ENCODE measurements around the gene ZNF780B.
"Not testable (repeated sequence)": the region's sequence is repeated elsewhere in the genome, so short reads cannot be mapped to it uniquely, and the experiment has no call there.

Gene ZNF780B

DNA sequence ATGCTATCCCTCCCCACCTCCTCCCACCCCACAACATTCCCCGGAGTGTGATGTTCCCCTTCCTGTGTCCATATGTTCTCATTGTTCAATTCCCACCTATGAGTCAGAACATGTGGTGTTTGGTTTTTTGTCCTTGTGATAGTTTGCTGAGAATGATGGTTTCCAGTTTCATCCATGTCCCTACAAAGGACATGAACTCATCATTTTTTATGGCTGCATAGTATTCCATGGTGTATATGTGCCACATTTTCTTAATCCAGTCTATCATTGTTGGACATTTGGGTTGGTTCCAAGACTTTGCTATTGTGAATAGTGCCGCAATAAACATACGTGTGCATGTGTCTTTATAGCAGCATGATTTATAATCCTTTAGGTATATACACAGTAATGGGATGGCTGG lies 18.0 kb downstream of the ZNF780B start:
- DNase-seq = not testable (repeated sequence)

DNA sequence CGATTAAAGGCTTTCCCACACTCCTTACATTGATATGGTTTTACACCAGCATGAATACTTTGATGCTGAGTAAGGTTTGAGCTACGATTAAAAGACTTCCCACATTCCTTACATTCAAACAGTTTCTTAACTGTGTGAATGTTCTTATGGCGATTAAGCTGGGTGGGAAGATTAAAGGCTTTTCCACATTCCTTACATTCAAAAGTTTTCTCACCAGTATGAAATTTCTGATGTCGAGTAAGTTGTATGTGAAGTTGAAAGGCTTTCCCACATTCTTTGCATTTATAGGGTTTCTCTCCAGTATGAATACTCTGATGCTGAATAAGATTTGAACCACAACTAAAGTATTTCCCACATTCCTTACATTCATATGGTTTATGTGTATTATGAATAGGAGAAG lies 20.0 kb downstream of the ZNF780B start:
- no peak for DNase-seq

DNA sequence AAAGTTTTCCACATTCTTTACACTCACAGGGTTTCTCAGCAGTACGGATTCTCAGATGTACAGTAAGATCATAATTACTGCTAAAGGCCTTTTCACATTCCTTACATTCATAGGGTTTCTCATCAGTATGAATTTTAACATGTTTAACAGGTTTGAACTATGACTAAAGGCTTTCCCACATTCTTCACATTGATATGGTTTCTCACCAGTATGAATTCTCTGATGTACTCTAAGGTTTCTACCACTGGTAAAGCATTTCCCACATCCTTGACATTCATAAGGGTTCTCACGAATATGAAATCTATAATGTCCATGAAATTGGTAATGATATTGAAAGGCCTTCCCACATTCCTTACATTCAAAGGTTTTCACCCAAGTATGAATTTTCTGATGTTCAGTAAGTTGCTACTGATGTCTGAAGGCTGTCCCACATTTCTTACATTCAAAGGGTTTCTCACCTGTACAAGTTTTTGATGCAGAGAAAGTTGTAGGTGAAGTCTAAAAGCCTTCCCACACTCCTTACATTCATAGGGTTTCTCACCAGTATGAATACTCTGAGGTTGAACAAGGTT lies 22.0 kb downstream of the ZNF780B start:
- DNase-seq = no peak

DNA sequence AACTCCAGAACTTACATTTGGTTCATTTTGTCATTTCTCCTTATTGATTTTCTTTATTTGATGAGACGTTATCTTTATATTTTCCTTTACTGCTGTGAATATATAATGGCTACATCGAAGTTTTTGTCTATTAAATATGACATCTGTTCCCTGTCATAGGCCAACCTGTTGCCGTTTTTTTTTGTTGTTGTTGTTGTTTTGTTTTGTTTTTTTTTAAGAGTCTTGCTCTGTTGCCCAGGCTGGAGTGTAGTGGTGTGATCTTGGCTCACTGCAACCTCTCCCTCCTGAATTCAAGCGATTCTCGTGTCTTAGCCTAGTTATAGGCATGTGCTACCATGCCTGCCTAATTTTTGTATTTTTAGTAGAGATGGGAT lies 29.4 kb downstream of the ZNF780B start:
- DNase-seq = no peak

DNA sequence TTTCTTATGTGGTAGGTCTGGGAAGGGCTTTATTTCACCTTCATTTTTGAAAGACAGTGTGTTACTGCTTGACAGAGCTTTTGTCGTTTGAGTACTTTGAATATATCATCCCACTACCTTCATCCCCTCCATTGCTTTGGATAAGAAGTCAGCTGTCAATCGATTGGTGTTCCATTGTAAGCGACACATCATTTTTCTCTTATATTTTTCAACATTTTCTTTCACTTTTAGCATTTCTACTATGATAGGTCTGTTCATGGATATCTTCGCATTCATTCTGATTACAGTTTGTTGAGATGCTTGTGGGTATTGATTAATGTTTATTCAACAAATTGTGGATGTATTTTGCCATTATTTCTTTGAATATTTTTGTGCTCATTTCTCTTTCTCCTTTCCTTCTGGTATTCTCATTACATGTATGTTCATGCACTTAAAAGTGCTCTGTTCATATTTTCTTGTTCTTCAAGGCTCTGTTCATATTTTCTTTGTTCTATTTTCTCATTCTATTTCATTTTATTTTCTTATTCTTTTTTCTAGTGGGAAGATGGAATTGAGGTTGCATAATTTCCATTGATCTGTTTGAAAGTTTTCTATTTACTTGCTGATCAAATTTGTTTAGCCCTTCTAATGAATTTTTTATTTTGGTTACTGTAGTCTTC lies 30.0 kb downstream of the ZNF780B start:
- DNase-seq = no peak

DNA sequence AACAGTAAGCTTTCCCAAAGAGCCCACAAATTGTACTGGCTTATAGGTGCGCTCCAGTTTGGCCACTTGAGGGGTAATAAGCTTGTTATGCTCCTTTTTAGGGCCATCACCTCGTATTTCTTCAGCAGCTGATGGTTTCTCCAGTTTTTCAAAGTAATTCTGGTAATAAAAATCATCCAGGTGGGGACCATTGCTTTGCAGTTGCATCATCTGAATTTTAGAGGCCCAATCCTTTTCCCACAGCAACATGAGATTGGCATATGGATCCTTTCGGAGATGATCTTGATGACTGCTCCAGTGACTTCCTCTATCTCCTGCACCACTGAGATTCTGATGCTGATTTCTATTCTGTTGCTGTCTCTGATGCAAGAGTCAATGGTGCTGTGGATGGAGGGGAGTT lies 32.1 kb downstream of the ZNF780B start:
- no peak for DNase-seq

DNA sequence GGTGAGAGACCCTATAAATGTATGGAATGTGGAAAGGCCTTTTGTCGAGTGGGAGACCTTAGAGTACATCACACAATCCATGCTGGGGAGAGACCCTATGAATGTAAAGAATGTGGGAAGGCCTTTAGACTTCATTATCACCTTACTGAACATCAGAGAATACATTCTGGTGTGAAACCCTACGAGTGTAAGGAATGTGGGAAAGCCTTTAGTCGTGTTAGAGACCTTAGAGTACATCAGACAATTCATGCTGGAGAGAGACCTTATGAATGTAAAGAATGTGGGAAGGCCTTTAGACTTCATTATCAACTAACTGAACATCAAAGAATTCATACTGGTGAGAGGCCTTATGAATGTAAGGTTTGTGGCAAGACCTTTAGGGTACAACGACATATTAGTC lies 42.0 kb downstream of the ZNF780B start:
- DNase-seq = no peak

DNA sequence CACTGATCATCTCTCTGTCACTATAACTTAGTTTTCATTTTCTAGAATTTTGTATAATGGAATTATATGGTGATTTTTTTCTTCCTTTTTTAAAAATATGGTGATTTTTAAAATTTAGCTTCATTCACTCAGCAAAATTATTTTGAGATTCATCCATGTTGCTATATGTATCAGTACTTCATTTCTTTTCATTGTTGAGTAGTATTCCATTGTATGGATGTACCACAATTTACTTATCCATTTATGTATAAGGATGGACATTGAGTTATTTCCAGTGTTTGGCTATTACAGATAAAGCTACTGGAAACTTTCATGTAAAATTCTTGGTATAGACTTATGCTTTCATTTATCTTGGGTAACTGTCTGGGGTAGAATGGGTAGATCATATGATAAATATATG lies 46.4 kb downstream of the ZNF780B start:
- DNase-seq = no peak

DNA sequence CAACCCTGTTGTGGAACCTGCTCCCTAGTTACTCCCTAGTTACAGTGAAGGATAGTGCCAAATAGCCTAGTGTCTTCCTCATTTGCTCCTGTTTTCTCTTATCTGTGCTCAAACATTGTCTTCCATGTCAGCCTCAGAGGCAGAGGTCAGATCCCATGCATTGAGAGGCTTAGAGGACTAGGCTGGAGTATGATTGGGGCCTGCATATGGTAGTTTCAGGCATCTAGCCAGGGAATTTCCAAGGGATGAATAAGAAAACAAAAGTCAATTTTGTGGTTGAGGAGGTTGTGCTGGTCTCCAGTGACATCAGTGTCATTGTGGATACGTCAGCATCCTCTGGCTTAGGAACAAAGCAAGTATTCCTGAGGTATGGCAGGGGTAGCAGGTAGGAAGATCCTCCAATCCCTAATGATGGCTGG lies 49.7 kb downstream of the ZNF780B start:
- no peak for DNase-seq

DNA sequence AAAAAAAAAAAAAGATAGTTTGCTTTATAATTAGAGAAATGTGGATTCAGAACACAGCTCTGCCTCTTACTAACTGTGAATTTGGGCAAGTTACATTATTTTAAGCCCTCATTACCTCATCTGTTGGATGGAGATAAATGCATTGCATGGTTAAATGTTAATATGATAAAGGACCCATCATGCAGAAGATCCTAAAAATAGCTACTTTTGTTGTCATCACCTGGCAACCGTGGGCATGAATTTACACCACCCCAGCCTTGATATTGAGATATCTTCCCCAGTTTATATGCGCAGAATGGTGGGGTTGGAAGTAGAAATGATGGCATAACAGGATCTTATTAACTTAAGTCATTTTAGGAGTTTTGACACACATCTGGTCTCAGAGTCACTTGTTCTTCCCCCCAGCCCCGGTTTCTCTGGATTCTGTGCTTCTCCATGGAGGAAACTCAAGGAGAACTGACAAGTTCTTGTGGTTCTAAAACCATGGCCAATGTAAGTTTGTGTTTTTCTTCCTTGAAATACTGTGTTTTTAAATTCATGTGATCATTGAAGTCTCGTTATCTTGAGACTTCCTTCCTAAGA lies 50.2 kb downstream of the ZNF780B start:
- no peak for DNase-seq

DNA sequence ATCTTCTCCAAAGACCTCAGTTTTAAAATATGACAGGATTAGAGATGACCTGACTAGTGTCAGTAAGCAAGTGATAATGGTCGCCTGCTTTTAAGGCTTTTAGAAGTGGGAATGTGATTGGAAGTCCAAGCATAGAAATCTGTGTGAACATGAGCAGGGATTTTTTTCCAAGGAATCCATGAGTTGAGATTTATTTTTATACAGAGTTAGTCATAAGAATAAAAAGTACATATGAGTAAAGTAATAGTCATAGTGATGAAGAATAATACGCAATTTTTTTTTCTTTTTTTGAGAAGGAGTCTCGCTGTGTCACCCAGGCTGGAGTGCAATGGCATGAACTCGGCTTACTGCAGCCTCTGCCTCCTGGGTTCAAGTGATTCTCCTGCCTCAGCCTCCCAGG lies 57.5 kb downstream of the ZNF780B start:
- DNase-seq = no peak

DNA sequence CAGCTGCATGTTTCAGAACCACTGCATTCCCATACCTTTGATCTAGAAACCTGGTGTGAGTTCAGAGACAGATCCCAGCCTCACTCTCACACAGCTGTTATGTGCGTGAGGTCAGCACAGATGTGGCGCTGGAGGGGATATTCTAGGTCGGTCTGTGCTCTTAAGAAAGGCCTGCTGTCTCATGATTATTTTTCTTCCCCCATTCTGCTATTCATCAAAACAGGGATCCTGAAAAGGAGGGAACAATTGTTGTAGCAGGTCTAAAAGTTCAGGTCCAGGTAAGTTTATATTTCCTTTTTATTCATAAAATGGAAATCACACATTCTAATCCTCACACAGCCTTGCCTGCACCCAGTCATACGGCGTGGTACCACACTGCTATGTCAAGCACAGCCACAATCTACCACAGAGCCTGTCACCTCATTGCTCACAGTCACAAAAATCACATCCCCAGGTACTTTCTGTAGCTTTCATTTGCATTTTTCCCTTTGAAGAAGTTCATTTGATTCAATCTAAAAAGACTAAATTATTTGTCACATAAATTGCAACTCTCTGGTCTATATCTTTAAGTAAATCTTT lies 58.3 kb downstream of the ZNF780B start:
- peak in 4 of 56 donors; percentile 3 to 29 (median 14) for DNase-seq

DNA sequence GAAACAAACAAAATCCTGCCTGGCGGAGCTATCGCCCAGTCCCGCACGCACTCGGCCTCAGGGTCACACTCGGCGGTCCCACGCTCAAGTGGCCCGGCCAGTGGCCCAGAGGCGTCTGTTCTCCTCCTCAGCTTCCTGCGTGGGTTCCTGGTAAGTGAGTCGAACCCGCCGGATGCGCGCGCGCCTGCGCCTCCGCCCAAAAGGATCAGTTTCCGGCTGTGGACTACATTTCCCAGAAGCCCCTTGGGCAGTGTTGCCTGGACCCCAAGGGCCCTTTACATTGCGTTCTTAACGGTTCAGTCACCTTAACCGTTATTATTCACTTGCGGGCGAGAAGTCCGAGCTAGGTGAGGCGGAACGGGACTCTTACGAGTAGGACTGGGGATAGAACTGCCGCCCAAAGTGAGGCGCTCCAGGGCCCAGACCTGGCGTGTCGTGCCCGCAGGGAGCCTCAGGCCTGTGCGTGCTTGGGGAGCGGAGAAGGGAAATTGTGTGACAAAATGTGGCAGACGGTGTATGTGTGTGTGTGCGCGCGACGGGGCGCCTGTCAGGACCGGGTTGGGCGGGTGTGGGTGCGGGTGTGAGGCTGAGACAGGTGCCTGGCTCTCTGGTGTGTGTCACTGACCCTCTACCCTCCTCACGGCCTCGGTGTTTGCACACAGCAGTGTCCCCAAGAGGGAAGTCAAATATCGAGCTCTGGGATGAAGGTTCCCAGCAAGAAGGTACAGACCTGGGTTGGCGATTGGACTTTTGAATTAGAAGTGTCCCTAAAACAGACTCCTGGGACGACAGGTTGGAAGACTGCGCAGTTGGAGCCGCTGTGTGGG lies 59.0 kb downstream of the ZNF780B start, which contains the start of gene ZNF546:
TSS of gene ZNF546 (plus strand) at position 250 of the 827 bp plus-strand sequence. CDS start 1,267 bp downstream, outside the sequence.
- peak; percentile 26 to 94 (median 86) for DNase-seq

DNA sequence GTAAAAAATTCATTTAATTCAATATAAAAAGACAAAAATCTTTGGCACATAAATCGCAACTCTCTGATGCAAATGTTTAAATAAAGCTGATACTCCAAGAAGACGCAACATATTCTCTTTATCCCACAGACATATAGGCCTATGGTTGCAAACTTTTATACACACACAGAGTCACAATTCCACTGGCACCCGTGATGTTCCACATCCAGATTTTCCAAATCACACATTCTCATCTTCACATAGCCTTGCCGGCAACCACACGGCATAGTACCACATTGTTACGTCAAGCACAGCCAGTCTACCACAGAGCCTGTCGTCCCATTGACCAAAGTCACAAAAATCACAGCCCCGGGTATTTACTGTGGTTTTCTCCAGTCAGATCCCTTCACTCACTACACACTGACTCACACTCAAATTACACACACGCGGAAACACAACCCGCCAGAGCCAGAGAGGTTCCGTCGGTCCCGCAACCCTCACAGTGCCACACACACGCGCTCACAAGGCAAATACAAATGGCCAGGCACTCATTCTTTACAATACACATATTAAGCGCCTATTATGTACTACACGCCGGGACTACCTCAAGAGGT lies 59.7 kb downstream of the ZNF780B start:
- peak in 26 of 56 donors; percentile 24 to 61 (median 42) for DNase-seq

DNA sequence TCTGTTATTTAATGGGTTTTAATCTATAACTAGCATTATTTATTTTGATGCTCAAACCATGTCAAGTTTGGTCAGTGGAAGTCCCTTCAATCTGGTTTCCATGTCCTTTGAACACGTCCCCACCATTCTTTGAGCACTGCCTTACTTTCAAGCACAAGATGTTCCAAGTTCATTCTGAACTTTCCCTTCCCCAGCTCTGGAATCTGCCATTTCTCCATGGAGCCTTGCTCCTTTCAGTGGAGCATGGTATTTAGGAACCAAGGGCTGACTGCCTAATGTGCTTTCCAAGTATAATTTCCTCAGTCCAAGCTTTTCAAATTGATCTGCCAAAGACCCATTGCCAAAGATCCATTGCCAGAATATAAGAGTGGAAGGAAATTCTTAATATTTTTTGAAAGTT lies 60.2 kb downstream of the ZNF780B start:
- peak in 1 of 56 donors; percentile 2 for DNase-seq

DNA sequence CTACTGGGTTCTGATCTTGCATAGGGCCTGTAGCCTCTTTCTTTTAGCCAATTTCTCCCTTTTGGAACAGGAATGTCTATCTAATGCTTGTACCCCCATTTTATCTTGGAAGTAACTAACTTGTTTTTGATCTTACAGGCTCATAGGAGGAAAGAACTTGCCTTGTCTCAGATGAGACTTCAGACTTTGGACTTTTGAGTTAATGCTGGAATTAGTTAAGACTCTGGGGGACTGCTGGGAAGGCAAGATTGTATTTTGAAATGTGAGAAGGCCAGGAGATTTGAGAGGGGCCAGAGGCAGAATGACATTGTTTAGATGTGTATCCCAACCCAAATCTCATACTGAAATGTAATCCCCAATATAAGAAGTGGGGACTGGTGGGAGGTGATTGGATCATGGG lies 61.7 kb downstream of the ZNF780B start:
- DNase-seq = no peak

DNA sequence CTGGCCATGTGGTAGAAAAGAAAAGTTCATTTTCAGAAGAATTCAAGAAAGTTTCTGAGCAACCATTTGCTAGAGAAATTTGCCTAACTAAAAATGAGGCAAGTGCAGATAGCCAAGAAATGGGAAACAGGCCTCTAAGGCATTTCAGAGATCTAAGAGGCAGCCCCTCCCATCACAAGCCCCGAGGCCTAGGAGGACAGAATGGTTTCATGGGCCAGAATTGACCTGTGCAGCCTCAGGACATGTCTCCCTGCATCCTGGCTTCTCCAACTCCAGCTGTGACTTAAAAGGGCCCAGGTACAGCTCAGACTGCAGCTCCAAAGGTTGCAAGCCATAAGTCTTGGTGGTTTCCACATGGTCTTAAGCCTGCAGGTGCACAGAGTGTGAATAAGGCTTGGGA lies 62.4 kb downstream of the ZNF780B start:
- no peak for DNase-seq

DNA sequence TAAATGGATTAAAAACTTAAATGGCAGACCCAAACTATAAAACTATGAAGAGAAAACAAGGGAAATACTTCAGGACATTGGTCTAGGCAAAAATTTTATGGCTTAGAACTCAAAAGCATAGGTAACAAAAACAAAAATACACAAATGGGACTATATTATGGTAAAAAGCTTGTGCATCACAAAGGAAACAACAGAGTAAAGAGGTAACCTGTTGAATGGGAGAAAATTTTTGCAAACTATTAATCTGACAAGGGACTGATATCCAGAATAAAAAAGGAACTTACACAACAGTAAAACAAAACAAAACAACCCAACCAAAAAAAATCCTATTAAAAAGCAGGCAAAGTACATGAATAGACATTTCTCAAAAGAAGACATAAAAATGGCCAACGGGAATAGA lies 68.4 kb downstream of the ZNF780B start:
- no peak for DNase-seq

DNA sequence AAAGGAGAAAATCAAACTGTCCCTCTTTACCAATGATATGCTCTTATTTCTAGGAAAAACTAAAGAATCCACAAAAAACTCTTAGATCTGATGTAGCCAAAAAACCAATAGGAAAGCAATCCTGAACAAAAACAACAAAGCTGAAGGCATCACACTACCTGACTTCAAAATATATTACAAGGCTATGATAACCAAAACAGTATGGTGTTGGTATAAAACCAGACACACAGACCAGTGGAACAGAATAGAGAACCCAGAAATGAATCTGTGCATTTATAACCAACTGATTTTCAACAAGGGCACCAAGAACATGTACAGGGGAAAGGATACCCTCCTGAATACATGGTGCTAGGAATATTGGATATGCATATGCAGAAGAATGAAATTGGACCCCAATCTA lies 68.9 kb downstream of the ZNF780B start:
- no peak for DNase-seq

DNA sequence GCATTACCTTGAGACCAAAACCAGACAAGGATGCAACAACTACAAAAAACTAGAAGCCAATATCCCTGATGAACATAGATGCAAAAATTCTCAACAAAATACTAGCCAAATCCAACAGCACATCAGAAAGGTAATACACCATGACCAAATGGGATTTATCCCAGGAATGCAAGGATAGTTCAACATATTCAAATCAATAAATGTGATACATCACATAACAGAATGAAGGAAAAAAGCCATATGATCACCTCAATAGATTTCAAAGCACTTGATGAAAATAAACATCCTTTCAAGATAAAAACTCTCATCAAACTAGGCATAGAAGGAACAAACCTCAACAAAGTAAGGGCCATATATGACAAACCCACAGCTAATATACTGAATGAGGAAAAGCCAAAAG lies 69.4 kb downstream of the ZNF780B start:
- DNase-seq = no peak

DNA sequence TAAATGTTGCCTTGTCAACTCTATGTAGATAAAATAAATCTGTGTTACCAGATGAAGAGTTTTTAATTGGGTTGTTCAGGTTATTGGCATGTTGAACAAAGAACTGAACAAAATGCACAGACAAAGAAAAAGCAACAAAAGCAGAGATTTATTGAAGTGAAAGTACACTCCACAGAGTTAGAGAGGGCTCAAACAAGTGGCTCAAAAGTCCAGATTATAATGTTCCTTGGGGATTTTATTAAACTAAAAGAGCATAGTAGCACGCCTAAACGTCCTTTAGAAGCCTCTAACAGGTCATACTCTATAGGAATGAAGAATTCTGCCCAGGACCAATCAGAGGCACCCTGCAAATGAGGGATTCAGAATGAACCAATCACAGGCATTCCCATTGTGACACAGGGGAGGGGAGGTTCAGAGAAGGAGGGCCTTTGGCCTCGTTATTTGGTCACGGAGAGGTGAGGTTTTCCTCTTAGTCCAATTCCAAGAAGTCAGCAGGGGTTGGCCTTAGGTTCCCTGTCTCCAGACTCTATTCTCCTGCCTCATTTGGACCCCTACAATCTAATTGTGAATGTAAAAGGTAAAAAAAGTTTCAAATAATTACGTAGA lies 72.2 kb downstream of the ZNF780B start:
- DNase-seq = no peak
